HG03064 (cell line): ENCODE results near the gene INSIG1.

Experiments used
- ATAC-seq: cut with Tn5 transposase; IDR thresholded peaks from one replicate; pipeline ENCODE4 v1.9.1; 2021; ENCODE audit warnings: low read depth; ENCODE audit not compliant: unreplicated experiment

The INSIG1 gene

GRCh38 chr7:155344618-155345433, 47.1 kb downstream of the INSIG1 start:
- ATAC-seq = peak; percentile 97

- no peak for ATAC-seq
Observed at GRCh38 chr7:155345490-155345889, 47.8 kb downstream of the INSIG1 start.

GRCh38 chr7:155346285-155346684, 48.6 kb downstream of the INSIG1 start:
- no peak for ATAC-seq

- no peak for ATAC-seq
Observed at GRCh38 chr7:155348806-155349205, 51.1 kb downstream of the INSIG1 start.

GRCh38 chr7:155349601-155350331, 52.1 kb downstream of the INSIG1 start:
- ATAC-seq = no peak

GRCh38 chr7:155351120-155351870, 53.6 kb downstream of the INSIG1 start:
- no peak for ATAC-seq

GRCh38 chr7:155352076-155352752, 54.5 kb downstream of the INSIG1 start:
- no peak for ATAC-seq

- ATAC-seq = no peak
Observed at GRCh38 chr7:155352753-155353115, 55.1 kb downstream of the INSIG1 start.

GRCh38 chr7:155353256-155353897, 55.7 kb downstream of the INSIG1 start:
- no peak for ATAC-seq

- ATAC-seq = no peak
Observed at GRCh38 chr7:155354371-155355048, 56.8 kb downstream of the INSIG1 start.

- no peak for ATAC-seq
Observed at GRCh38 chr7:155355176-155355575, 57.5 kb downstream of the INSIG1 start.

- ATAC-seq = no peak
Observed at GRCh38 chr7:155355745-155356144, 58.1 kb downstream of the INSIG1 start.

GRCh38 chr7:155356323-155357105, 58.8 kb downstream of the INSIG1 start:
- ATAC-seq = no peak

GRCh38 chr7:155357573-155358041, 59.9 kb downstream of the INSIG1 start:
- no peak for ATAC-seq

GRCh38 chr7:155358066-155358947, 60.6 kb downstream of the INSIG1 start:
- no peak for ATAC-seq

- ATAC-seq = no peak
Observed at GRCh38 chr7:155358948-155359712, 61.5 kb downstream of the INSIG1 start.
